HG03469 (cell line): ENCODE data around the gene CLCNKA.

Source experiments
- ATAC-seq: cut with Tn5 transposase; IDR thresholded peaks from one replicate; pipeline ENCODE4 v1.9.1; 2021; ENCODE audit warnings: mild to moderate bottlenecking, moderate library complexity, moderate number of reproducible peaks; ENCODE audit not compliant: unreplicated experiment

CLCNKA gene

DNA sequence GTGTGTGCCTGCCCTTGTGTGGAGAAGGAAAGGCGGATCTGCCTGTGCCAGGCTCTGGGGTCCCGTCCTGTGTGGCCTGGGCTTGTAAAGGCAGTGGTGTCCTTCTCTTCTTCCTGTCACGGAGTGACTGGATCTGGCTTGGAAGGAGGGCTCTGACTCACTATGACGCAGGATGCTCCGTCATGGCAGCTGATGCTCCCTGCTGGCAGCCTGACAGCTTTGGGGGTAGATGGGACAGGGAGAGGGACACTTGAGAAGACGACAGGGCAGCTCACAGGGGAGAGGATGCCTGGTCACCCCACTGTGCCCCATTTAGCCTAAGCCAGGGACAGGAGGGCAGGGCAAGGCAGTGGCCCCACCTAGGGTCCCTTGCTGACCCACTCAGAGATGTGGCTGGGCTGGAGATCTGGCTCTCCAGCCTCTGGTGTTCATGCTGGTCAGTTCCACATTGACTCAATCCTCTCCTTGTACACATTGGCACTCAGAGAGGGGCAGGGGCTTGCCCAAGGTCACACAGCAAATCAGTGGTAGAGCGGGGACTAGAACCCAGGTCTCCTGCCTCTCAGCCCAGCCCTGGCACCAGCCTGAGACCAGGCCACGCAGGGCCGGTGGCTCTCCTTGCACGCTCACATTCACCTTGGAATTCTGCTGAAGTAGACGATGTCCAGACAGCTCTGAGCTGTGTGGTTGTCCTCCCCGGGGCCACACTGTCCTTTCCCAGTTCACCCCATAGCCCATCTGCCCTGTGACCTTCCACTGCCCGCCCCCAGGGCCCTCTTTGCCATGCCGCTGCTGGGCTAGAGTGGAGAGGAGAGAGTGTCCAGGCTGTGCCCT, 54.4 kb downstream of the CLCNKA start:
- ATAC-seq: no peak

DNA sequence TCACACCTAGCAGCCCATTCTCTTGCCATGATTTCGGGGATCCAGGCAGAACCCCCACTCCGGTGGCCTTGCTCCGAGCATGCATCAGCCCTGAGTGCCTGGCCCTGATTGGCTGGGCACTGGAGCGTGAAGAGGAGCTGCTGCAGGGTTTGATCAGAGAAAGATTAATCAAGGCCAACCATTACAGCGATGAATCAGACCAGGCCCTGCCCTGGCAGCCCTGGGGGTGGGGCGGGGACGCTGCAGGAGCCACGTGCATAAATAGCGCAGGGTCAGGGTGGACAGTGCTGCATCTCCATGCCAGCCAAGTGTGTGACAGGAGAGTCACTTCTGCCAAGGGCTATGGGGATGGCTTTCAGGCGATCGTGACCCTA, 55.0 kb downstream of the CLCNKA start:
- ATAC-seq: no peak

DNA sequence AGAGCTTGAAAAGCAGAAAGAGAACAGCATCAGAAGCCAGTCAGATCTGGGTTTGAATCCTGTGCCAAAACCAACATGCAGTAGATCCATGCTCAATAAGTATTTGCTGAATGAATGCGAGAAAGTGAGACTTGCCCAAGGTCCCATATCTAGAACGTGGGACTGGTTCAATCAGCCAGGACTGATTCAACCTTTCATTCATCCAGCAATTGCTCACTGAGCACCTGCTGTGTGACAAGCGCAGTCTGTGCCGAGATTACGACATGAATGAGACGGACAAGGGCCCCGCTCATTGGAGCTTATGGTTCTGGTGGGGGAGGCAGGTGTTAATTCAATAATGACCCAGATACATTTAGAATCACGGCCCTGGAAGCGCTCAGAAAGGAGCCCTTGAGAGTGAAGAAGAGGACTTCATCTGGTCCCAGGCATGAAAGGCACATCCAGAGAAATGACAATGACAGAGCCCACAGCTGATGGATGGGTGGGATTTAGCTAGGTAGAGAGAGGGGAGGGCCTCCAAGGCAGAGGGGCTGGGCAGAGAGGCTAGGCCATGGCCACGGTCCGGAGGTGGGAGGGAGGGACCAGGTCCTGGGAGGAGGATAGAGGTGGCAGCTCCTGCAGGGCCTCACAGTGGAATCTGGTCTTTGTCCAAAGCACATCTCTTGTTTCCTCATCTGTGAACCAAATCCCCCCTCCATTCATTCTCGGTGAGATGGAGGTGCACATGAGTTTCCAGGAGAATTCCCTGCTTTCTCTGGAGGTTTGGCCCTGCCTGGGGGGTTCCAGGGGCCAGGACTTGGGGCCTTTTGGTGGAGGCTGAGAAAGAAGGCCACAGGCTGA, 55.8 kb downstream of the CLCNKA start:
- no peak for ATAC-seq

DNA sequence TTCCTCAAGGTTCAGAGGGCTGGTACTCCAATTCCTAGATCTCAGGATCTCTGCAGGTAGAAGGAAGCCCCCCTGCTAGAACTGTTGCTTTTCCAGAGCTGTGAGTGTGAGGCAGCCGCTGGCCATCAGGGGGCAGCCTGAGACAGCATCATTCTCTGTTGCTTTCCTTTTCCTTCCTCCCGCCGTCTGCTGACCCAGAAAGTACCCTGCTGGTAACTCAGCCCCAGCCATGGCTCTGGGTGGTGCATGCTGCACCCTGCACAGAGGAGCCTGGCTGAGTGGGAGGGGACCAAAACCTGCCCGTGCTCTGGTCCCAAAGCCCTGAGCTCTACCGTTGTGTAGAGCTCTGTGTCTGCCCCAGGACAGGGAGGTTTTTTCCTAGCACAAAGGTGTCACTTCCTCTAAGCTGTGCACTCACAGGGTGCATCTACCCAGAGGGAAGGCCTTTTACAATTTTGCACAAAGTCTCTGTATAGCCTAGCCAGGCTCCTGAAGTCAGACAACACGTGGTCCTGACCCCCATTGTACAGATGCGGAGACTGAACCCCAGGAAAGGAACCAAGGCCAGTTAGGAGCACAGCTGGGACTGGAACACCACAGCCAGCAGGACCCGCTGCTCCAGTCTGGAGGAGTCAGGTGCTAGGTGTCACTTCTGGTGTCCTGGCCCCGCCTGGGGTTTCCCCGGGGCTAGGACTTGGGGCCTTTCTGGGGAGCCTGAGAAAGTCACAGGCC, 57.3 kb downstream of the CLCNKA start:
- ATAC-seq: no peak

DNA sequence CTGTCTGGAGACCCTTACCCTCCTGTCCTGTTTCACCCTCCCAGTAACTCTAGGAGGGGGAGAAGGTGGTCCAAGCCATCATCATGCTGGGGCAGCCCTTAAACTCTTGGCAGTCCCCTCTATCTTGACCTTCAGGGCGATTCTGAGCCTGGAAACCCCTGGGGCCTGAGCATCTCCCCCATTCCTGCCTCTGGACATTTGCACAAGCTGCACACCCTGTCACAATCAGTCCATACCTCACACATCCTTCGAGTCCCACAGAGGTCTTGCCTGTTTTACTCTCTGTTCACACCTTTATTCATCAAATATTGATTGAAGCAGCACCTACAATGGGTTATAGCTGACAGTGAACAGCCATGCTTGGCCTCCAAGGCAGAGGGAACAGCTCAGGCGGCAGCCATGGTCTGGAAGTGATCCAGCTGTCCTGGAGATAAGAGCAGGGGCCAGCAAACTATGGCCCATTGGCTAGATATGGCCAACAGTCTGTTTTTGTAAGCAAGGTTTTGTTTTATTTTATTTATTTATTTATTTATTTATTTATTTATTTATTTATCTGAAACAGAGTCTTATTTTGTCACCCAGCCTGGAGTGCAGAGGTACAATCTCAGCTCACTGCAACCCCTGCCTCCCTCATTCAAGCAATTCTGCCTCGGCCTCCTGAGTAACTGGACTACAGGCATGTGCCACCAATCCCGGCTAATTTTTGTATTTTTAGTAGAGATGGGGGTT, 58.8 kb downstream of the CLCNKA start:
- no peak for ATAC-seq

DNA sequence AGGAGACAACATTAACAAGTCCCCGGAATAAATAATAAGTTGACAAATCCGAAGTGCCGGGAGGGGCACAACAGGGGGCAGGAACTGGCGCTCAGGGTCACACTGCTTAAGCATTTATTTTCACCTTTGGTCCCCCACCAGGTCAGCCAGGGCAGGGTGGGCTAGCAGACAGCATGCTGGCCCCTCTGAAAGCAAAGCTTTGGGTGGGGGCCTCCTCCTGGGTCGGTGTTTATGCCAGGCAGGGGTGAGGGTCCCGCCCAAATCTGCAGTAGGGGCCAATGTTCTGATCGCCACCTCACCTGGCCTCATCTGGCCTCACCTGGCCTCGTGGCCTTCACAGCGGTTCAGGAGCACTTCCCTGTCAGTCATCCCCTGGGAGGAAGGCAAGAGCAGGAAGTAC, 59.8 kb downstream of the CLCNKA start:
- no peak for ATAC-seq

DNA sequence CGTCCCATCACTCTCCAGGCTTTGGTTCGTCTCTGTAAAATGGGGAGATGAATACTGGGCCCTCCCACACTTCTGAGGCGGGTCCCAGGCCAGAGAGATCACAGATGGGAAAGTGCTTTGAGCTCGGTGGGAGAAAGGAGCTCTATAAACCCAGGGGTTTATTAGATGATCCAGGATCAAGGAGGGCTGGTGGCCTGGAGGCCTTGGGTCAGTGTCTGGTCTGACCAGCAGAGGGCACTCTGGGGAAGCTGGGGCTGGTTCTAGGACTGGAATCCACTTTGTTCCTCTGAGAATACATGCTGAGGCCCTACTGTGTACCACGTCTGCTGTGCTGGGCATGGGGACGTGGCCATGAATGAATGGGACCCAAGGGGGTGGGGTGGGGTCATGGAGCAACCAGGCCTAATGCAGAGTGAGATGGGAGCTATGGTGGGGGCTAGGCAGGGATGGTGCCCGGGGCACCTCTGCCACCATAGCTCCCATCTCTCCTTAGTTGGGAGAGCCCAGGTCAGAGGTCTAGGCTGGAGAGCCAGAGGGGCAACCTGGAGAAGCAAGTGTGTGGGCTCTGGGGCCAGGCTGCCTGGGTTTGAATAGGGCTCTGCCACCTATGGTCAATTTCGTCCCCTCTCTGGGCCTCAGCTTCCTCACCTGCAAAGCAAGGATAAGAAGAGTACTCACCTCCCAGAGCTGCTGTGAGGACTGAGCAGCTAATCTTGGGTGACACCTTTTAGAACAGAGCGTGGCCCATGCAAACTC, 60.6 kb downstream of the CLCNKA start:
- ATAC-seq: no peak

DNA sequence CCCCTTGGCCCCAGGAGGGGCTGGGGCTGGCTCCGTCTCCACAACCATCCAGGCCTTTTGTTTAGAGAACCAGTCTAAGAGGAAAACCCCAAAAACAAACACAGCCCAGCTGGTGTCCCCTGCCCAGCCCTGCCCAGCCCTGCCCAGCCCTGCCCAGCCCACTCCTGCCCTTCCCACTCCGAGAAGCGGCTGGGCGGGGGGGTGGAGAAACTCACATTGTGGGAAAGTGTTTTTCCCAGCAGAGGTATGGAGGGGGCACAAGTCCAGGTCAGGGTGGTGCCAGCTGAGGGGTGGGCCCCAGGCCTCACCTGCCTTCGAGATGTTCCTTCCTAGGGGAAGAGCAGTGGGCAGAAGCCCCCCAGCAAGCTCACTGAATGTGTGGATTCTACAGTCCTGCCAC, 61.6 kb downstream of the CLCNKA start:
- no peak for ATAC-seq
